KOPT-K1 (cell line): ENCODE measurements around the gene CRAMP1.

Source experiments
- H3K27ac ChIP-seq: fragments of 200-600 bp; sonication (generic); 2 replicates; pipeline ENCODE4 v1.5.1; 2016; ENCODE audit warnings: antibody characterized with exemption, mild to moderate bottlenecking, low read depth, low read length; ENCODE audit not compliant: poor library complexity, severe bottlenecking
- H3K36me3 ChIP-seq: fragments of 200-600 bp; sonication (generic); 2 replicates; pipeline ENCODE4 v1.5.1; 2017; ENCODE audit warnings: antibody characterized with exemption, mild to moderate bottlenecking, low read length, moderate library complexity; ENCODE audit not compliant: insufficient read depth
- H3K9me3 ChIP-seq: fragments of 200-600 bp; sonication (generic); 2 replicates; pipeline ENCODE4 v1.5.1; 2017; ENCODE audit warnings: antibody characterized with exemption, low read length, mild to moderate bottlenecking; ENCODE audit not compliant: insufficient read depth, poor library complexity, severe bottlenecking

The CRAMP1 gene

DNA sequence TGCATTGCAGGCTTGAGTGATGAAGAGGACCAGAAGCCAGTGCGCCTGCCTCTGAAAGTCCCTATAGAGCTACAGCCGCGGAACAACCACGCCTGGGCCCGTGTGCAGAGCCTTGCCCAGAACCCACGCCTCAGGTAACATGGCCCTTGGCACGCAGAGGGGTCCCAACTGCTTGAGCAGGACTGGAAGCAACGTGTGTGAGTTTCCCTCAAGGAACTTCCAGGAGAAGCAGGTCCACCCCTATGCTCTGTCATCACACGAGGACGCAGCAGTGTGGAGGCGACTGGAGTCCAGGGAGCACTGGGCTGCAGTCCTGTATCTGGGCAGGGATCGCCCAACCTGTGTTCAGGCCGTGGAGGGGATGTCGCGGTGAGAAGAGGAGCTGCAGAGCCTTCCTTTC is 40.9 kb downstream of the CRAMP1 start:
- H3K36me3 ChIP-seq = peaks cover 76% of the 10 kb centered on the region
- H3K27ac ChIP-seq = no peak overlapping the region
- no peaks in the 10 kb centered on the region for H3K9me3 ChIP-seq

- Histone ChIP-seq H3K27ac (no peak overlapping the region), H3K9me3 (no peaks in the 10 kb centered on the region), H3K36me3 (peaks cover 88% of the 10 kb centered on the region)
These were observed 42.5 kb downstream of the CRAMP1 start for GRCh38 chr16:1654505-1655268.

DNA sequence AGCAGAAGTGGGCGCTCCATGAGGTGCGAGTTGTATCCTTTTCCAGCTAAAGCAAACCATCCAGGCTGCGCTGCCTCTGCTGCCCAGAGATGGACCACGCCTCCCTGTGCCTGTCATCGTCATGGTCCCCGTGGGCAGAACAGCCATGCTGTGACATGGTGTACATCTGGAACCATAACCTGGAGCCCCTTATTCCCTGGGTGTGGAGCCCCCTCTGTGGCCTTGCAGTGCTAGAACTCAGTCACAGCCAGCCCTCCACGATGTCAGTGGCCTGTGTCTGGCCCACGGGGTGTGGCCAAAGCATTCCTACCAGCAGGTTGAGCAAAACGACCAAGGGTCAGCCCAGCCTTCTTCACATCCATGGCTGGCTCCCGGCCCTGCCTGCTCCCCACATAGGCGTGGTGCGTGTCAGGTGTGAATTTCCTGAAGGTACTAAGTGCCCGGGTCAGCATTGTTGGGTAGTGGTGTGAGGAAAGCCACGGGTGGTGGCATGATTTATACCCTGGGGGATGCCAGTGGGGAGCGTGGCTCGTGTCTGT is 43.2 kb downstream of the CRAMP1 start:
- H3K27ac ChIP-seq = no peak overlapping the region
- no peaks in the 10 kb centered on the region for H3K9me3 ChIP-seq
- peaks cover 94% of the 10 kb centered on the region for H3K36me3 ChIP-seq

DNA sequence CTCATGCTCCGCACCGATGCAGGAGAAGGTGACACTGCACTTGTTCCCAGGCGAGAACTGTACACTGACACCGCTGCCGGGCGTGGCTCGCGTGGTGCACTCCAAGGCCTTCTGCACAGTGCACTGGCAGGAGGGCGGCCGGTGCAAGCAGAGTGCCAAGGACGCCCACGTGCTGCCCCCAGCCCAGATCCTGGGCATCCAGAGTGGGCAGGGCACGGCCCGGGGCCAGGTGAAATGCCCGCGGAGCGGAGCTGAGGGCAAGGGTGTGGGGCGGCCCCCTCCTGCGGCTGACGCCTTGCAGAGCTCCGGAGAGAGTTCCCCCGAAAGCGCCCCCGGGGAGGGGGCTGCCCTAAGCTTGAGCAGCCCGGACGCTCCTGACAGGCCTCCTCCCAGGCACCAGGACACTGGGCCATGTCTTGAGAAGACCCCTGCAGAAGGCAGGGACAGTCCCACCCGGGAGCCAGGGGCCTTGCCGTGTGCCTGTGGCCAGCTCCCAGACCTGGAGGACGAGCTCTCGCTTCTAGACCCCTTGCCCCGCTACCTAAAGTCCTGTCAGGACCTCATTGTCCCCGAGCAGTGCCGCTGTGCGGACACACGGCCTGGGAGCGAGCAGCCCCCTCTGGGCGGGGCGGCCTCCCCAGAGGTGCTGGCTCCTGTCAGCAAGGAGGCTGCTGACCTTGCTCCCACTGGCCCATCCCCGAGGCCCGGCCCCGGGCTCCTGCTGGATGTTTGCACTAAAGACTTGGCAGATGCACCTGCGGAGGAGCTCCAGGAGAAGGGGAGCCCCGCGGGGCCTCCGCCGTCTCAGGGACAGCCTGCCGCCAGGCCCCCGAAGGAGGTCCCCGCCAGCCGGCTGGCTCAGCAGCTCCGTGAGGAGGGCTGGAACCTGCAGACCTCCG is 44.0 kb downstream of the CRAMP1 start:
- Histone ChIP-seq H3K27ac (no peak overlapping the region), H3K36me3 (peaks cover 92% of the 10 kb centered on the region), H3K9me3 (no peaks in the 10 kb centered on the region)

DNA sequence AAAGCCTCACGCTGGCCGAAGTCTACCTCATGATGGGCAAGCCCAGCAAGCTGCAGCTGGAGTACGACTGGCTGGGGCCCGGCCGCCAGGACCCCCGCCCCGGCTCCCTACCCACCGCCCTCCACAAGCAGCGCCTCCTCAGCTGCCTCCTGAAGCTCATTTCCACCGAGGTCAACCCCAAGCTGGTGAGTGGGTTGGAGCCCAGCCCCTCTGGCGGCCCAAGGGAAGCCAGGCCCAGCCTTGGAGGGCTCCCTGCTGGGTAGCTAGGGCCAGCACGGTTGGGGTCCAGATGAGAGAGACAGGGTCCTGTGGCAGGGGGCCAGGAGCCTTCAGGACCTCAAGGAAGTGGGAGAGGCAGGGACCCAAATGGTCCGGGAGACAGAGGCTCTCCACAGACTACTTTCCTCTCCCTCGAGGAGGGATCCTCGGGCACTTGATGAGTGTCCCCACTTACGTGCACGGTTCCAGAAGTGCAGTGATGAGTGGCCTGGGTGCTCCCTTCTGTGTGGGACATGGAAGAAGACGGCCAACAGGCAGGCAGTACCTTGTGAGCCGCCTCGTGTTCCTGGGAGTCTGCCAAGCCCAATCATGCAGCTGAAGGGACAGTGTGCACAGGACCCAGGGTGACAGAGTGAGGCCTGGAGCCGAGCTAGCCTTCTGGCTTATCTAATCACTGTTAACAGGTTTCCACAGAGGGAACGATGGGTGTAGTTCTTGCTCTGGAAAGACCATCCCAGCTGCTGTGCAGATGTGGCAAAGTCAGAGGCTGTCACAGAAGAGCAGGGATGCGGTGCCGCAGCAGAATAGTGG is 44.9 kb downstream of the CRAMP1 start:
- Histone ChIP-seq H3K27ac (no peak overlapping the region), H3K36me3 (peaks cover 90% of the 10 kb centered on the region), H3K9me3 (no peaks in the 10 kb centered on the region)

- Histone ChIP-seq H3K36me3 (peaks cover 90% of the 10 kb centered on the region), H3K27ac (no peak overlapping the region), H3K9me3 (no peaks in the 10 kb centered on the region)
These were observed 45.7 kb downstream of the CRAMP1 start for GRCh38 chr16:1657841-1658240.

- Histone ChIP-seq H3K27ac (no peak overlapping the region), H3K36me3 (peaks cover 94% of the 10 kb centered on the region), H3K9me3 (no peaks in the 10 kb centered on the region)
These were observed 46.9 kb downstream of the CRAMP1 start for GRCh38 chr16:1659031-1659430.

DNA sequence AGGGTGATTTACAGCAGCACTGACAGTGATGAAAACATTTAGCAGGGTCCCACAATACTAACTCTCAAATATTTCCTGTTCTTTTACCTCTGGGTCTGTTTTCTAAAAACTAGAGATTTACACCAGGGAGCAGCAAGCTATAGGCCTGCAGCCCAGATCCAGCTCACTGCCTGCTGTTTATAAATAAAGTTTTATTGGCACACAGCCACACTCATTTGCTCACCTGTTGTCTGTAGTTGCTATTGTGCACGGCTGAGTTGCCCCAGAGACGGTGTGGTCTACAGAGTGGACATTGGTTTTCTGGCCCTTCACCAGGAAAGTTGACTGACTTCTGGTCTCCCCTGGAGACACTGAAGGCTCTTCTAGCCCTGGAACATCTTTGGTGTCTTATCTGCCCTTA is 49.7 kb downstream of the CRAMP1 start:
- H3K36me3 ChIP-seq = peaks cover 94% of the 10 kb centered on the region

DNA sequence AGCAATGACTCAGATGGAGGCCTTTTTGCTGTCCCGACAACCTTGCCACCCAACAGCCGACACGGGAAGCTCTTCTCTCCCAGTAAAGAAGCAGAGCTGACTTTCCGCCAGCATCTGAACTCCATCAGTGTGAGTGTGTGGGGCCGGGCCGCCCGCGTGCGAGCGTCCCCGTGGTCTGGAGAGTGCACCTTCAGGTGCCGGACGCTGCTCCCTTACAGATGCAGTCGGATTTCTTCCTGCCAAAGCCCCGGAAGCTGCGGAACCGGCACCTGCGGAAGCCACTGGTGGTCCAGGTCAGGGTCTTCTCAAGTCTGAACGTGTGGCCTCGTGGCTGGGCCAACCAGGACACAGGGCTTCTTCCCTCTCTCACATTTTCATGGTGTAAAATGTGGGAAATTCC is 50.4 kb downstream of the CRAMP1 start:
- peaks cover 94% of the 10 kb centered on the region for H3K36me3 ChIP-seq
- H3K27ac ChIP-seq = no peak overlapping the region
- no peaks in the 10 kb centered on the region for H3K9me3 ChIP-seq

More for the DNA sequence above, 49.7 kb downstream of the CRAMP1 start:
- Histone ChIP-seq H3K27ac (no peak overlapping the region), H3K9me3 (no peaks in the 10 kb centered on the region)

- Histone ChIP-seq H3K9me3 (no peaks in the 10 kb centered on the region), H3K27ac (no peak overlapping the region), H3K36me3 (peaks cover 93% of the 10 kb centered on the region)
These were observed 53.7 kb downstream of the CRAMP1 start for GRCh38 chr16:1665829-1666228.

DNA sequence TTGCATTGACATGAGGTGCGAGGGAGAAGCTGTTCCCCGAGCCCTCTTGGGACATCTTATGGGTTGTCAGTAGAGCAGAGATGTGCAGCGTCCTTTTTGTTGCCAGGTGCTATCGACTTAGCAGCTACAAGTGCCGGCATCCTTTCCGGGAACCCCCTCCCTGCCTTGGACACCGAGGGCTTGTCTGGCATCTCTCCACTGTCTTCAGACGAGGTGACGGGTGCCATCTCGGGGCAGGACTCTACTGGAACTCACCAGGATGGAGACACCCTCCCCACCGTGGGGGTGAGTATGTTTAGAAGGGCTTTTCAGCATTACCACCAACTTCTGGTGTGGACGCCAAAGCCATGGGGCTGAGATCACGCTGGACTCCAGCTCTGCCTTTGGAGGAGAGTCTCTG is 54.2 kb downstream of the CRAMP1 start:
- Histone ChIP-seq H3K36me3 (peaks cover 97% of the 10 kb centered on the region), H3K27ac (no peak overlapping the region), H3K9me3 (no peaks in the 10 kb centered on the region)

GRCh38 chr16:1667271-1667670 is 55.1 kb downstream of the CRAMP1 start:
- H3K27ac ChIP-seq = no peak overlapping the region
- peaks cover 98% of the 10 kb centered on the region for H3K36me3 ChIP-seq
- no peaks in the 10 kb centered on the region for H3K9me3 ChIP-seq

- no peaks in the 10 kb centered on the region for H3K9me3 ChIP-seq
- peaks cover 98% of the 10 kb centered on the region for H3K36me3 ChIP-seq
- H3K27ac ChIP-seq = no peak overlapping the region
These were observed 55.8 kb downstream of the CRAMP1 start for GRCh38 chr16:1667916-1668315.

GRCh38 chr16:1668612-1669319 is 56.6 kb downstream of the CRAMP1 start:
- H3K9me3 ChIP-seq = no peaks in the 10 kb centered on the region
- H3K36me3 ChIP-seq = peaks cover 98% of the 10 kb centered on the region
- no peak overlapping the region for H3K27ac ChIP-seq
